NCI-H187 treated with DMSO at 0.1 percent for 48 hours (cell line): ENCODE measurements around the gene ACSF3.
"Not testable (repeated sequence)": the region's sequence is repeated elsewhere in the genome, so short reads cannot be mapped to it uniquely, and the experiment has no call there.

Source experiments
- DNase-seq: peaks from one replicate; lab custom pipeline; 2025; lab: John Stamatoyannopoulos, UW

The ACSF3 gene

GRCh38 chr16:89190150-89190958 is 96.7 kb downstream of the ACSF3 start:
- no peak for DNase-seq

GRCh38 chr16:89191033-89191900 is 97.6 kb downstream of the ACSF3 start:
- no peak for DNase-seq

GRCh38 chr16:89191901-89192185 is 98.2 kb downstream of the ACSF3 start:
- no peak for DNase-seq

DNA sequence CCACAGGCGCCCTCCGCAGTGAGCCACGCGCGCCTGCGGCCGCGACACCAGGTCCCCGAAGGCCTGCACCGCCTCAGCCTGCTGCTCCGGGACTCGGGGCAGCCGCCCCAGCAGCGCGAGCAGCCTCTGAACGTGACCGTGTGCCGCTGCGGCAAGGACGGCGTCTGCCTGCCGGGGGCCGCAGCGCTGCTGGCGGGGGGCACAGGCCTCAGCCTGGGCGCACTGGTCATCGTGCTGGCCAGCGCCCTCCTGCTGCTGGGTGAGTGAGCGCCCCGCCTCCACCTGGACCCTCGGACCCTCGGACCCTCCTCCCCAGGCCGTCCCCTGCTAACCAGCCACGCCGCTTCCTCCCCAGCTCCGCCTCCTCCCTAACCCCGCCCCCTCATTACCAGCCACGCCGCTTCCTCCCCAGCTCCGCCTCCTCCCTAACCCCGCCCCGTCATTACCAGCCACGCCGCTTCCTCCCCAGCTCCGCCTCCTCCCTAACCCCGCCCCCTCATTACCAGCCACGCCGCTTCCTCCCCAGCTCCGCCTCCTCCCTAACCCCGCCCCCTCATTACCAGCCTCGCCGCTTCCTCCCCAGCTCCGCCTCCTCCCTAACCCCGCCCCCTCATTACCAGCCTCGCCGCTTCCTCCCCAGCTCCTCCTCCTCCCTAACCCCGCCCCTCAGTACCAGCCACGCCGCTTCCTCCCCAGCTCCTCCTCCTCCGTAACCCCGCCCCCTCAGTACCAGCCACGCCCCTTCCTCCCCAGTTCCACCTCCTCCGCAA is 98.7 kb downstream of the ACSF3 start:
- DNase-seq, result not testable (repeated sequence)

DNA sequence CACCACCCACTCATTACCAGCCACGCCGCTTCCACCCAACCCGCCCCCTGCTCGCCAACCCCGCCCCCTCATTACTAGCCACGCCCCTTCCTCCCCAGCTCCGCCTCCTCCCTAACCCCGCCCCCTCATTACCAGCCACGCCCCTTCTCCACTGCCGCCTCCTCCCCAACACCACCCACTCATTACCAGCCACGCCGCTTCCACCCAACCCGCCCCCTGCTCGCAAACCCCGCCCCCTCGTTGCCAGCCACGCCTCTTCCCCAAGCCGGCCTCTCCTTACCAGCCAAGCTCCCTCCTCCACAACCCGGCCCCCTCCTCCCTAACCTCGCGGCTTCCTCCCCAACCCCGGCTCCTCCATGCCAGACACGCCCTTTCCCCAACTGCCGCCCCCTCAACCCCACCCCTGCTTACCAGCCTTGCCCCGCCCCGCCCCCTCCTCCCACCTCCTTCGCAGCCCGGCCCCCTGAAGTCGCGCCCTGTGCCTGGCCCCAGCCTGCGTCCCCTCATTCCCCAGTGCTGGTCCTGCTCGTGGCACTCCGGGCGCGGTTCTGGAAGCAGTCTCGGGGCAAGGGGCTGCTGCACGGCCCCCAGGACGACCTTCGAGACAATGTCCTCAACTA is 99.4 kb downstream of the ACSF3 start:
- DNase-seq, result no peak

DNA sequence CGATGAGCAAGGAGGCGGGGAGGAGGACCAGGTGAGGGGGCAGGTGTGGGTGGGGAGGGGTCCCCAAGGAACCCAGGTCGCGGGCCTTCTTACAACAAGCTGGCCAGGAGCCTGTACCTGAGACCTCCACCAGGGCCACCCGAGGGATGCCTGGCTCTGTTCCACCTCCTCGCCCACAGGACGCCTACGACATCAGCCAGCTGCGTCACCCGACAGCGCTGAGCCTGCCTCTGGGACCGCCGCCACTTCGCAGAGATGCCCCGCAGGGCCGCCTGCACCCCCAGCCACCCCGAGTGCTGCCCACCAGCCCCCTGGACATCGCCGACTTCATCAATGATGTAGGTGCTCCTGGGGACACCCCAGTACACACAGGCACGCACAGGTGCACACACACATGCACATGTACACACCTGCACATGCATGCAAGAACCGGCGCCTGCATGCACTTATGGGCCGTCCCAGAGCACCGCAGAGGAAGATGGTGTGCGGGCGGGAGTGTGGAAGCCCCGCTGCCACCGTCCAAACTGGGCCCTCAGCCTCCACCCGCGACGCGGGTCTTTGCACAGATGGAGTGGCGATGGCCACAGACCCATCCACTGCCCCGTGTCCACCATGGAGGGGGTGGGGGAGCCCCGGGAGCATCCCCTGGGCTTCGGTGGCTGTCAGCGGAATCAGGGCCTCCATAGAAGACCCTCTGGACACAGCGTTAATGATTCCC is 100.1 kb downstream of the ACSF3 start:
- no peak for DNase-seq

- DNase-seq, result no peak
Measured at GRCh38 chr16:89194340-89195311, 101.0 kb downstream of the ACSF3 start.

DNA sequence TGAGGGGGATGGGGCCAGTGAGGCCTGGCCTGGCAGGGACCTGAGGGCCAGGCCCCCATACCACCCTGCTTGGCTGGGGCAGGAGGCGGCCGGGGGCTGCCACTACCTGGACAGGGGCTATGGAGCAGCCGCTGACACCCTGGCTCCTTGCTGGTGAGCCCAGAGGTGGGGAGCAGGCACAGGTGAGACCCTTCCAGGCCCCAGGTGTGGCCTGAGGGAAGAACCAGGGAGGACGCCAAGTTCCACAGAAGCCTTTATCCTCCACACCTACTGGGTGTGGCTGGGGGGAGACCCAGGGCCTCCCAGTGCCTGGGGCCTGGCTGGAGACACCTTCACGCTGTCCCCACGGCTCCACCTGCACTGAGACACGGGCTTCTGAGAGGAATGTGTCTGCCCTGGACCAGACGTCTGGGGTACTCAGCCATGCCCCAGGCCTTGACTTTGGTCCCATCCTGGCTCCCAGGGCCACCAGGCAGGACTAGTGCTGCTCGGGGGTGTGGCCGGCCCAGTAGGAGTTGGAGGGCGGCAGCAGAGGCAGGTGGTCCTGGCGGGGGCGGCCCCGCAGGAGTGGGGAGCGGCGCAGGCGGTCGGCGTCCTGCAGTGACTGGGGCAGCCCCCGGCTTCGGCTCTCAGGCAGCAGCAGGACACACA is 102.0 kb downstream of the ACSF3 start:
- DNase-seq, result no peak

- DNase-seq, result no peak
Measured at GRCh38 chr16:89197033-89197632, 103.5 kb downstream of the ACSF3 start.

GRCh38 chr16:89197633-89198416 is 104.2 kb downstream of the ACSF3 start:
- no peak for DNase-seq

DNA sequence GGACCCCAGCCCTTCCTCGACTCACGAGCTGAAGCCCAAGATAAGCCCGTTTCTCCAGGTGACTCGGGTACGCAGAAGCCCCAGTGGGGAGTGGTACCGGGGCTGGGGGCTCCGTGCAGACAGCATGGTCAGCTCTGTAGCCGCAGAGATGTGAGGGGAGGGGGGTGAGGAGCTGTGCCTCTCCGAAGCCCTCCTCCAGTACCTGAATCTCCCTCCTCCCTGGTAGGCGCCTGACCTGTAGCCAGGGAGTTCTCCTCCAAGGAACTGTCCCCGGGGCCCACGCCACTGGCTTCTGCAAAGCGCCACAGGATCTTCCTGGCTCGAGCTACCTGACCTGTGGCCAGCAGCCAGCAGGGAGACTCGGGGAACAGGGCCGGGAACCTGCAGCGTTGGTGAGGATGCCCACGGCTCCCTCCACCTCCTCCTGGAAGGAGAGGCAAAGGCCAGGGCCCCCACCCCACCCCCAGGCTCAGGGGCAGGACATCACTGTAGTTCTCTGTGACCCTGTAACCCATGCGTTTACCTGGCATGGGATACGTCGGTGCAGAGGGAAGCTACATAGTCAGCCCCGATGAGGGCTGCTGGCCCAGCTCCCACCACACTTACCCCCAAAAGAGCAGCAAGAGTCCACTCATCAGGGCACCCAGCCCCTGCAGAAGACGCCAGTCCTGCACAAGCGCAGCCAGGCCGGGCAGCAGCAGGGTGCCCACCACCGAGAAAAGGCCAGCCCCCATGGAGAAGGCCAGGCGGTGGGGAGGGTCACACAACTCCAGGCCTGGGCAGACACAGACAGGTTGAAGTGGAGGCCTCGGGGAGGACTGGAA is 105.0 kb downstream of the ACSF3 start:
- DNase-seq, result no peak

GRCh38 chr16:89199241-89200123 is 105.8 kb downstream of the ACSF3 start:
- no peak for DNase-seq

DNA sequence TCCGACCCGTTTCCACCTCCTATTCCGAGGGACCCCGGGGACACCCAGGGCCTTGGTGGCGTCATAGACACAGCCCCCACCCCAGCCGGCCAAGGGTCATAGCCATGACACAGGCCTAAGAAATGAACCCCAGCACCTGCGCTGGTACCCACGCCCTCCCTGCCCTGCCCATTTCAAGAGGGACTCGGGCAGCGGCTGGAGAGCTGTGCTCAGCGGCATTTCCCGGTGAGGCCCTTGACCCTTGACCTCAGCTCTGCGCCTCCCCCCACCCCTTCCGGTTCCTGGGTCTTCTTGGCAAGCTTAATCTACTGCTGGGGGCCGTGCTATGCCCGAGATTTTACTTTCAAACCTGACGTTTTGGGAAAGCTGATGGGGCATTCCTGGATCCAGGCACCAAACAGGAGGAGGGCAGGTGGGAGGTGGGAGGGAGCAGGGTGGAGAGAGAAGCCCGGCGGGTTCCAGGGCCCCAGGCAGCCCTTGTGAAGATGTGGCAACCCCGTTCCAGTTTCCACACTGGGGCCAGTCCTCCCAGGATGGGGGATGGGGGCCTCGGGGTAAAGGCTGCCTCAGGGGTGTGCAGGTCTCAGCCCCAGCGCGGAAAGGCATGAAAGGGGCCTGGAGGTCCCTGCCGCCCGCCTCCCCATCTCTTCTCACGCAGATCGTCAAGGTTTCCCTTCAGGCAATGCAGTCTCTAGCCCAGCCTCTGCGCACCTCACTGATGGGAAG is 106.6 kb downstream of the ACSF3 start, which contains the start of gene SLC22A31:
Gene SLC22A31, minus strand, starts transcription at position 414 of the 726 bp plus-strand sequence. Its CDS starts 36 bp downstream, at position 378.
- no peak for DNase-seq

GRCh38 chr16:89200850-89201411 is 107.3 kb downstream of the ACSF3 start:
- no peak for DNase-seq
